Measurements from ENCODE around the gene SEC24D. TPM values are rescaled to one million over a fixed set of nuclear protein-coding genes. Genes with fewer than 3 reads are reported as not detected.

Gene SEC24D
- total RNA-seq, 1 donor from 2014 or later: 10.2 TPM

DNA sequence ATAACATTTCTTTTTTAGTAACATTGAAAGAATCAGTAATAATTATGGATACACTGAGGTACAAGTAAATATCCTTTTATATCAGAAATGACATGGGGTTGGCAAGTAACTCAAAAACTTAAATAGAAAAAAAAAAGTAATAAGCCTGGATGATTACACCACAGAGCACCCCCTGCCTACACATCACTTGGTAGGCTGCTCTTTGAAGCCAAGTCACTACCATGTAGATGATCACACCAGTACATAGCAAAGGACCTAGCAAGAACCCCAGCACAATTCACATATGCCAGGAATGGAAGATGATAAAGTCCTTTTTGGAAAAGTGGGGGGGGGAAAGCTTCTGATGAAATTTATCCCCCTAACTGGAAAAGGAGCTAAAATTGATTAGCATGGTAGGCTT is 93.9 kb downstream of the SEC24D start:
- DNase-seq: no peak
- intact Hi-C loops (cut with DNase I): loop anchor here (10.0 kb wide), 2 partner anchors 153 to 233 kb away; no protein-coding TSS in a partner anchor
- no peak for ATAC-seq (ENCODE audit: poor library complexity)

- ATAC-seq (ENCODE audit: poor library complexity) (peak; percentile 58), DNase-seq (no peak)
- intact Hi-C loops (cut with DNase I): loop anchor here (10.0 kb wide), 2 partner anchors 153 to 233 kb away; no protein-coding TSS in a partner anchor
These were observed 94.5 kb downstream of the SEC24D start for GRCh38 chr4:118741301-118741855.

DNA sequence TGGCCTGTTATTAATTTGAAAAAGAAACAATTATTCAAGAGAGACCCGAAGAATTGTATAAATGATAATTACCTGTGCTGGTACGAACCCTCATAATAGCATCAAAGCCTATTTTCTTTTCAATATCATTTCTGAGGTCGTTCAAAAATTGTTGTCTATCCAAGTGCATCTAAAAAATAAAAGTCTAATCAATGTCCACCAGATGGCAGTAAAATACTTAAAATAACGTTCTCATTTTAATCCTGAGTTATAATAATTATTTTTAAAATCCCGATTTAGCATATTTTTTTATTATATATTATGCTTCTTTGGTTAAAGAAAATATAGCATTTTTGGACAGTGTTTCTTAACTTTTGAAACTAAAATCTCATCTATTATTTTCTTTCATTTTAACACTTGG is 95.1 kb downstream of the SEC24D start:
- no peak for DNase-seq
- peak; percentile 36 for ATAC-seq (ENCODE audit: poor library complexity)
- intact Hi-C loops (cut with DNase I): loop anchor here (10.0 kb wide), 2 partner anchors 154 to 234 kb away; no protein-coding TSS in a partner anchor

- no peak for DNase-seq
- ATAC-seq (ENCODE audit: poor library complexity): no peak
- intact Hi-C loops (cut with DNase I): no loop called here
These were observed 96.8 kb downstream of the SEC24D start for GRCh38 chr4:118739022-118739713.

- ATAC-seq (ENCODE audit: poor library complexity): no peak
- DNase-seq: no peak
- intact Hi-C loops (cut with DNase I): no loop called here
These were observed 97.8 kb downstream of the SEC24D start for GRCh38 chr4:118738090-118738489.

DNA sequence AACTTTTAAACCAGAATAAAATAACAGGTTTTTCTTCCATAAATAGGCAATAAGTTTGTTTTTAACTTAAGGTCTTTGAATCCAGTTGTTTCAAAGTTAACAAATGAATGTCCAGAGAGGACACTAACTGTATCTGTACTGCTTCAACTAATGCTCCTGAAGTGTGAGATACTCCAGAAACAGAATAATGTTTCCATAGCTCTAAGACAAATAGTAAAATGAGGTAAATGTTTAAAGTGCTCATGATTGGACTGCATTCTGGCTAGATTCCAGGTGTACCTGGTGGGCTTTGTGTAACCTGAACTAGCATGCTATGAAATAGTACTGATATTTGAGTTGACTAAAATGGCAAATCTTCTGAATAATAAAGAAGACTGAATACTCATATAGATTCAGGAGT is 99.0 kb downstream of the SEC24D start:
- ATAC-seq (ENCODE audit: poor library complexity) (no peak), DNase-seq (no peak)
- intact Hi-C loops (cut with DNase I): no loop called here

- ATAC-seq (ENCODE audit: poor library complexity) (no peak), DNase-seq (no peak)
- intact Hi-C loops (cut with DNase I): no loop called here
These were observed 101.3 kb downstream of the SEC24D start for GRCh38 chr4:118734491-118735205.

DNA sequence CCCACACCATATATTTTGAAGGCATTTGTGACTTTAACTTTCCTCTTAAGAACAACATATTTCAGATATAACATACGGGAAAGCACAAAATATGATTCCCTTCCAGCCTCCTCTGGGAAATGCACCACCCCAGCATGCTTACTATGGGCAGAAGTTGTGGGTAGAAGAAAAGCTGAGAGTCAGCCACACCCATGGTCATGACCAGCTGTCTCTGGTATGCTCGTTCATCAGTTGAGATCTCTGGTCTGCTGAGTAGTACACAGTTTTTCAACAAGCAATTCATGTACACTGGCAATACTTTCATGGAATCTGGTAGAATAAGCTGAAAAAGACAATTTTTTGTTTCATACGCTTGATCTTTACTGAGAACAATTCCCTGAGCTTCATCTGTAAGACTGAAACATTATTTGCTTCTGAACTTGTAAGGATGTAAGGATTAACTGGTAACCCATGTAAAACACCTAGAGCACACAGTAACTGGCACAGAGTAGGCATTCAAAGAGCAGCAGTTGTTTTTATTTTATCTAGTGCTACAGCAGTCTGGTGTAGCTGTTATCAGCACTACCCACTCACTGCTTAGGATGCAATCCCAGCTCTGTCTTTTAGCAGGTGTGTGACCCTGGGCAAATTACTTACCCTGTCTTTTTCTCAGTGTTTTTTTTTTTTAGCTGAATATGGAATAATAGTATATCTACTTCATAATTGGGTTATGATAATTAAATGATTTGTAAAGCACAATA is 103.2 kb downstream of the SEC24D start:
- intact Hi-C loops (cut with DNase I): no loop called here
- no peak for ATAC-seq (ENCODE audit: poor library complexity)
- no peak for DNase-seq

DNA sequence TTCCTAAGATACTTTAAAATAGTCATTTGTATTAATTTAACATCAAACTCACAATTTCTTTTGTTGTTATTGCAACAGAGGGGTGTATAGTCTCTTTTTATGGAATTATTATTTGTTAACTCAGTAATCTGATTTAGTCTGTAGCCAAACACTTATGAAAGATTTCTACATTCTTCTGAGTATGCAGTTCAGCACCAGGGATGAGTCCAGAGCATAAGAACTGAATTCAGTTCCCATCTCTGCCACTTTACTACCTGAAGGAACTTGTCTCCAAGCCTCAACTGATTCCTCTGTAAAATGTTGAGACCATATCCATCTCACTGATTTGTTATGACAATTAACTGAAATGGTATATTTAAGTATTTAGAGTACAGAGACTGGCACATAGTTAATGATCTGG is 105.2 kb downstream of the SEC24D start:
- intact Hi-C loops (cut with DNase I): no loop called here
- DNase-seq: no peak
- ATAC-seq (ENCODE audit: poor library complexity): no peak

- no peak for ATAC-seq (ENCODE audit: poor library complexity)
- intact Hi-C loops (cut with DNase I): no loop called here
- no peak for DNase-seq
These were observed 106.3 kb downstream of the SEC24D start for GRCh38 chr4:118729287-118730286.

DNA sequence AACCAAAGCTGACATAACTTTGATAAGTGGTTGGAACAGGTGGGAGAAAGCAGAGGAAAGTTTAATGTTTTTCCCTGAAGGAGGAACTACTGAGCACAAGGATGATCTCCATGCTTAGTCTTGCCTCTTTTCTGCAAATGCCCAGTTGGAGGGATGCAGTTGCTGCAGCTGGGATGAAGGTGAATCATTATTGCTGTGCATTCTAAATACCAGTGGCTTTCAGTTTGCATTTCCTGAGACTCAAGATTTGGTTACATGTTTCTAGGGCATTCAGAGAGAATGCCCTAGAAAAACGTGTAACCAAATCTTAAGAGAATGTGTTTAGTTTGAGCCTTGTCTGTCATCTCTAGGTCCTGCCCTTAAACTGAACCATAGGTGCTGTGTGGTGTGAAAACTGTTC is 108.6 kb downstream of the SEC24D start:
- no peak for DNase-seq
- intact Hi-C loops (cut with DNase I): no loop called here
- no peak for ATAC-seq (ENCODE audit: poor library complexity)

DNA sequence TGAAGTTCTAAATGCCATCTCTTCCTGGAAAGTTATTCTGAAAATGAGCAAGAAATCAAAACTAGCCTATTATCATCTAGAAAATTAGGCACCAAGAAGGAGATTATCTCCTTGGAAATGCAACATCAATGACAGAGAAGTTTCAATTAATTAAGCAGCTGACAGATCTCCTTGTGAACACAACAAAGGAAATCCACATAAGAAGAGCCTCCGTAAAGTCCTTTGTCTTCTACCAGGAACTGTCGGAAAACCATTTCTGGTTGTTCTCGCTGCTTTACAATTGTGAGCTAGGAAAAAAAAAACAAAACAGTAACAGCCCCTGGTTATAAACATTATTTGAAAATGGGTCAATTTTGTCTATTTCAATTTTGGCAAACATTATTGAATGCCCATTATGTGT is 112.6 kb downstream of the SEC24D start:
- no peak for ATAC-seq (ENCODE audit: poor library complexity)
- intact Hi-C loops (cut with DNase I): no loop called here
- no peak for DNase-seq

DNA sequence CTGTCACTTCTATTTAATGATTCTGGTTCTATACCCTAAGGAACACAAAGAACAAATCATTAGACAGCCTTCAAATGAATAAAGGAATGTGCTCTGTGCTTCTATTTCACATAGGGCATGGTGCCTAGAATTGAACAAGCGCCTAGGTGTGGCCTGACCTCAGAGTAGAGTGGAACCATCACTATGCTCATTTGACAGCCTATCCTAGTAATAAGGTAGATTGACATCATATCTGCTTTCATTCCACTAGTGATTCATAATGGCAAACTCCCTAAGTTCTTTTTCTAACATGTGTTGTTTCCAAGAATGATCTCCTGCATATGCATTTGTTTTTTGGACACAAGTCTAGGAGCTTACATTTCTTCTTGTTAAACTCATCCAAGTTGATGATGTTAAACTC is 114.2 kb downstream of the SEC24D start:
- intact Hi-C loops (cut with DNase I): no loop called here
- ATAC-seq (ENCODE audit: poor library complexity): no peak
- no peak for DNase-seq

GRCh38 chr4:118718511-118719170 is 117.3 kb downstream of the SEC24D start:
- intact Hi-C loops (cut with DNase I): no loop called here
- ATAC-seq (ENCODE audit: poor library complexity) (no peak), DNase-seq (no peak)

DNA sequence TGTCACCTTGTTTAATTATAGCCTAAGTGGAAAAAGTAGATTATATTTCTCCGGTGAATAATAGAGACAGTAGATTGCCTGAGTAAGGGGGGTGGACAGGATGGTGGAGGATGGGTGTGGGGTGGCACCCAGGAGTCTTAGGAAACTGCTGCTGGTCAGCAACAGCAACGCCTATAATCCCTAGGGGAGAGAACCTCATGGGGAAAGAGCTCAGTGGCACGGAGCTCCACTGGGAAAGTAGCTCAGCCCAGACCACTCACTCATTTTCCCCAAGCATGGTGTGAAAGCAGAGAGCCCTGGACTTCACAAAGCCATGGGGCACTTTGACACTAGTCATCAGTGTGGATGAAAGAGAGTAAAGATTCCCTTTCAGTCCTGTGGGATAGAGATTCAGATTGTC is 119.6 kb downstream of the SEC24D start:
- no peak for DNase-seq
- ATAC-seq (ENCODE audit: poor library complexity): no peak
- intact Hi-C loops (cut with DNase I): no loop called here

GRCh38 chr4:118714682-118715081 is 121.2 kb downstream of the SEC24D start:
- ATAC-seq (ENCODE audit: poor library complexity) (no peak), DNase-seq (no peak)
- intact Hi-C loops (cut with DNase I): no loop called here

DNA sequence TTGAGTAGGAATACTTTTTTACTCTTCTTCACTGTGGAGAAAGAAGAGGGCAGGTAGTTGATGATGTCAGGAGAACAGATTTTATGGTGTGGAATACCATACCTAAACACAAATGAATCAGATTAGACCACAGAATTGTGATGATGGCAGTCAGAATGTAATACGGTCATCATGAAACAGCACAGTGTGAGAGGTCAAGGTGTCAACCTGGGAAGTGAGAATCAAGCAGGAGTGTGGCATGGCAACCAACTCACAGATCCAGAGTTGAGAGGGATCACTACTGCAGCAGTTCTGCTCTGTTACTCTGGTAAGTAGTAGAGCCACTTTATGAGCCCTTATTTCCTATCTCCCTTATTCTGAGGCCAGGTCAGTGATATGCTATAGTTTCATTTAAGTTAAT is 123.1 kb downstream of the SEC24D start:
- no peak for ATAC-seq (ENCODE audit: poor library complexity)
- intact Hi-C loops (cut with DNase I): no loop called here

GRCh38 chr4:118711052-118711451 is 124.9 kb downstream of the SEC24D start:
- intact Hi-C loops (cut with DNase I): no loop called here
- ATAC-seq (ENCODE audit: poor library complexity) (no peak), DNase-seq (no peak)

More for the DNA sequence above, 123.1 kb downstream of the SEC24D start:
- DNase-seq: no peak

Measured in Right ventricle myocardium superior (tissue), 1 donor.